GM18526 (cell line): Measurements from ENCODE around the gene PIWIL4.

ENCODE experiments used
- POLR2A ChIP-seq: IDR thresholded peaks from 3 replicates; pipeline ENCODE4 v1.6.1; 2011; ENCODE audit not compliant: insufficient read length; ENCODE audit errors: extremely low read depth

The PIWIL4 gene

DNA sequence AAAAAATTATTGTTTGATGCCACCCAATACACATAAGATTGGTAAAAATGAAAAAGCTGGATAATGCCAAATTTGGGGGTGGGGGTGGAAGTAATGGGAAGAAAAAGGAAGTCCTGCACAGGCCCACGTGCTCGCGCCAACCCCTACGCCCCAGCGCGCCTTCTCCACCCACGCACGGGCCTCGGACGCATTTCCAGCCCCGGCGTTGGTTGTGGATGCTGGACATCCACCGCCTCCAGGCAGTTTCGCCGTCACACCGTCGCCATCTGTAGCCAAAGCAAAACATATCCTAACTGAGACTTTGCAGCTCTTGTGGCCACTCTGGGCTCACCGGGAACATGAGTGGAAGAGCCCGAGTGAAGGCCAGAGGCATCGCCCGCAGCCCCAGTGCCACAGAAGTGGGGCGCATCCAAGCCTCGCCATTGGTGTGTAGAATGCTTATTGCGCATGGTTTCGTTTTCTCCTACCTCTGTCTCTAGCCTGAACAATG, at the start of gene PIWIL4:
Gene PIWIL4, plus strand, starts transcription at position 188 of the 490 bp plus-strand sequence. Its CDS starts 151 bp downstream, at position 339.
- TF ChIP-seq POLR2A, result no peak

- TF ChIP-seq POLR2A, result no peak
Observed at GRCh38 chr11:94518300-94518699, 48.9 kb upstream of the PIWIL4 start.

DNA sequence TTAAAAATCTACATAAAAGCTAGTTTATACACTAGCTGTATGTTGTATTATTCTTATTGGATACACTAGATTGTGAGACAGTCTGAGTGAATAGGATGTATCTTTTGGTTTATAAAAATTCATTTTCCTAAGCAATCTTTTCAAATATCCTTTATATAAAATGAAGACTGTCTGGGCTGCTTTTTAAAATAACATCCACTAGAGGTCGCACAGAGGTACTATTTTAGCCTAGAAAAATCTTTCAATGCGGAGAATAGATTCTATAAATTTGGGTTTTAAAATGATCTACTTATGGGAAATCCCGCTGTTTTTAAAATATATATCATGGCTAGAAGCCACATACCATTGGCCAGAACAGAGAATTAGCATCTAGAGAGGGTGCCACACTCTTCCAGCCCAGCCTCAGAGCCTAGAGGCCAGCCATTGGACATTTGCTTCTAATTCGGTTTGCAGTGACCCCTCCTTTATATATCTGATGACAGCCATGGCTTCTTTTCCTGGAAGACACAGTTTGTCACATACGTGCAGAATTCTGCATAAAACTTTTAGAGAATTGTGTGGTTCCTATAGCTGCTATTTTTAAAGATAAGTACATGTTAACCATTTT, 47.6 kb upstream of the PIWIL4 start:
- TF ChIP-seq POLR2A, result no peak

DNA sequence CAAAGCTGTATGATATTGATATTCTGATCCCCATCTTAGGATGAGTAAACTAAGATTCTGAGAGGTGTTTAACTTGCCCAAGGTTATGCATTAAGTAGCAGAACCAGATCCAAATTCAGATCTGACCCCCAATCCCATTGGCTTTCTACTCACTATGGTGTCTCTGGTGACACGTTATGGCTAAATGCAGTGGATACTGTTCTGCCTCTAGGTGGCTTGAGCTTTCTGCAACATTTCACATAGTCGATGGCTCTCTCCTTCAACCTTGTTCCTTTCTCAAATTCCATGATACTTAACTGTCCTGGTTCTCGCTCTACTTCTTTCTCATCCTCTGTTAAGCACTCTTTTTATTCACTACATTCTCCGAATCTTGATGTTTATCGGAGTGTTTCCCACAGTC, 45.5 kb upstream of the PIWIL4 start:
- TF ChIP-seq POLR2A, result no peak

GRCh38 chr11:94524341-94524740, 42.8 kb upstream of the PIWIL4 start:
- TF ChIP-seq POLR2A, result no peak

DNA sequence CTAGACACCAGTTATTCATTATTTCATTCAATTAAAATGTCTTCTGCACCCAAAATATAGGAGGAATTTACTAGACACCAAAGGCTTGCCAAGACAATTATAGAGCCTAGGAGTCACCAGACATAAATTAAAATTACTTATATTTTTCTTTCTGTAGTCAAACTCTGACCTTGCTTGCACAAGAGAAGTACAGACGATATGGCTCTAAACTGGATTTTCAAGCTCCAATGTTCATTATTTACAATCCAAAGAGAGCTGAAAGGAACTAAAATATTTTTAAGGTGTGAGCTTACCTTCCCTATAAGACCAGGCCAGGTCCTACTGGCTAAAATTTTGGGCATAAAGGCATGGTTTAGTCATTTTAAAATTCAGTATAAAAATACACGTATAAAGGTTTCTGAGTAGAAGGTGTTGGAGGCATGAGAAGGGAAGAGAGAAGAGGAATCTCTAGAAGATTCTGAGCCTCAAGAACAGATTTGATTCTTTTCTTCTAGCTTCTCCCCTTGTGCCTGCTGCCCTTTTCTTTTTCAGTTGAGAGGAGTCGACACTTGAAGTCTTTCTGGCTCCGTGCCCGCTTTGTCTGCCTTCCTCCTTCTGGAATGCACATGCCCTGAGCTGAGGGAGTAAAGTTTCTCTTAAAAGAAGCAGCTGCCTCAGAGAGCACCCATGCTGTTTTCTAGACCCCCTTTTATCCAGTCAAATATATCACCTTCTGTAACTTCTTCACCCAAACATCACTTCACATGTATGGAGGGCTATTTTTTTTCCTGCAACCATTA, 41.4 kb upstream of the PIWIL4 start:
- TF ChIP-seq POLR2A, result no peak

GRCh38 chr11:94526645-94527438, 40.3 kb upstream of the PIWIL4 start:
- no peak for TF ChIP-seq POLR2A

DNA sequence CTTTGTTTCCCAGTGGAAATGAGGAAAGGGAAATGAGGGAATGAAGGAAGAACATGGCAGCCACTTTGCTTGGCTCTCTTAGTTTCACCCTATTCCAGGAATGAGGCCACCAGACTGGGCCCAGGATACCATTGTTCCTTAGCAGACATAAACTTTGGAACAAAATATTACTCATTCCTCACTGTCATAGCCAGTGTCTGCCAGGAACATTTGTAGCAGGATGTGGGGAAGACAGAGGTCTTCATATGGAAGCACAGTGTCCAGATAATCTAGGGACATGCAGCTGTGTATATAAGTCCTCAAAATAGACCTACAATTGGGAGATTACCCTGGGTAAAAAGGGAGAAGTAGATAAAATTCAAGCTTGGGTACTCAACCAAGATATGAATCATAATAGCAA, 38.6 kb upstream of the PIWIL4 start:
- no peak for TF ChIP-seq POLR2A

- no peak for TF ChIP-seq POLR2A
Observed at GRCh38 chr11:94532211-94532610, 35.0 kb upstream of the PIWIL4 start.

DNA sequence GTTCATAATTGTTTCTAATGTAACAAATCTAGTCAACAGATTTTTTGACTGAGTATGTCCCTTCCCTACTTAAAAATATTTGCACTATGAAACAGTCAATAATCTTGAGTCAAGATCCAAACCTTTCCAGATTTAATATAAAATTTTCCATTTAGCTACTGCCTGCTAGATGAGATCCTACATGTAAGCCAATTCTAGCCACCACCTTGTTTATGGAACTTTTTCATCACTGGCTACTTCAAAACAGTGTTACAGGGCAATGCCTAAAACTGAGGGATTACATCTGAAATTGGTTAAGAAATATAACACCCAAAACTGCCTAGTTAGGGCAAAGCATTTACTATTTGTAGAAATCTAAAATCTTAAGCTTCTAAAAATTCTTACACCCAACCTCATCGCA, 34.0 kb upstream of the PIWIL4 start:
- no peak for TF ChIP-seq POLR2A

- no peak for TF ChIP-seq POLR2A
Observed at GRCh38 chr11:94533696-94534630, 33.2 kb upstream of the PIWIL4 start.

DNA sequence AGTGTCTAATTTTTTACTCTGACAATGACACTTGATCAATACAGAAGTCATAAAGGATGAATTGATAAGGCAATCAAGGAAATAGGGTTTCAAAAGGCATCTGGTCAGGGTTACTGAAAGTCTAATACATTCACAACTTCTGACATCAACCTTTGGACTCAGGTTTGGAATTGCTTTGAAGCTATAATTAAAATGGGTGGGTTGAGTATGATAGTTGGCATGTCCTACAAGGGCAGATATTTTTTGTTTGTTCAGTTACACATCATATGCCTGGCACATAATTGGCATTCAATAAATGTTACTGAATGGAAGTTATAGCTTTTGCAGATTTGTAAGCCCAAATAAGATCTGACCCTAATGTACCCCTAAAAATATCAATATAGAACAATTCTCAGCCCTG, 30.8 kb upstream of the PIWIL4 start:
- no peak for TF ChIP-seq POLR2A

- TF ChIP-seq POLR2A, result no peak
Observed at GRCh38 chr11:94537031-94537600, 30.1 kb upstream of the PIWIL4 start.

DNA sequence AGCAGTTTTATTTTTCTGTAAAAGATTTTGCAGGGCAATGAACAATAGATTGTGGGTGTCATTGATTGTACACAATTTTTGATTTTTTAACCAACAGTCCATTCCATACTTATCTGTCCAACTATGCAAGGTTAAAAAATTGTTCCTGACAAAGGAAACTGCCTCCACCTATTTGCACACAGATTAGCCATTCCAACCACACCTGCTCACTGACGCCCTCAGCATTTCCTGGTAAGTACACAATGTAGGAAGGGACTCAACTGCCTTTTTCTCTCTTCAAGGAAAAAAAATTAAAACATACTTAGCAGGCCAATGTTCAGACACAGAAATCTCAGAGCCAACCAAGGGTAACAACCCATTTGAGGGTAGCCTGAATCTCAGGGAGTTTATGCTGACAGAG, 27.7 kb upstream of the PIWIL4 start:
- no peak for TF ChIP-seq POLR2A
